Fibroblast of the aortic adventitia (primary cell): Measurements from ENCODE around the gene GPD1L. TPM values are rescaled to one million over a fixed set of nuclear protein-coding genes. Genes with fewer than 3 reads are reported as not detected.

Experiments
- DNase-seq: peaks from one replicate; pipeline ENCODE4 v3.0.0-alpha.2; 2010; ENCODE audit warnings: low read depth
- H3K4me3 ChIP-seq: 2 replicates; pipeline ENCODE4 v1.5.1; 2011; ENCODE audit warnings: low read depth, mild to moderate bottlenecking, control low read depth, low read length, moderate library complexity
- CTCF ChIP-seq: IDR thresholded peaks from 2 replicates; pipeline ENCODE4 v1.5.1; 2011; ENCODE audit warnings: mild to moderate bottlenecking, low read length, control low read depth, inconsistent platforms; ENCODE audit not compliant: insufficient read depth
- total RNA-seq: library from RNA; depleted of rRNA; stranded (reverse); fragments of >200 nt; gene quantifications from 2 replicates; pipeline ENCODE4 v1.2.3, GENCODE V29; 2012; ENCODE audit warnings: low replicate concordance

GPD1L gene
- total RNA-seq, 1 donor = 10.3 TPM

- H3K4me3 ChIP-seq = no peak overlapping the region
- no peak for TF ChIP-seq CTCF
- no peak for DNase-seq
These were observed 51.3 kb downstream of the GPD1L start for GRCh38 chr3:32157600-32158264.

- TF ChIP-seq CTCF = no peak
These were observed 54.3 kb downstream of the GPD1L start for GRCh38 chr3:32160706-32161214.

GRCh38 chr3:32165442-32165841 lies 59.0 kb downstream of the GPD1L start:
- no peak overlapping the region for H3K4me3 ChIP-seq
- DNase-seq = no peak
- no peak for TF ChIP-seq CTCF

More at GRCh38 chr3:32160706-32161214, 54.3 kb downstream of the GPD1L start:
- no peak overlapping the region for H3K4me3 ChIP-seq
- DNase-seq = no peak

GRCh38 chr3:32166654-32167053 lies 60.2 kb downstream of the GPD1L start:
- no peak for TF ChIP-seq CTCF
- no peak overlapping the region for H3K4me3 ChIP-seq
- no peak for DNase-seq

- TF ChIP-seq CTCF = no peak
- no peak overlapping the region for H3K4me3 ChIP-seq
- no peak for DNase-seq
These were observed 66.0 kb downstream of the GPD1L start for GRCh38 chr3:32172420-32172819.

GRCh38 chr3:32175607-32176197 lies 69.3 kb downstream of the GPD1L start:
- peak; percentile 54 for TF ChIP-seq CTCF
- H3K4me3 ChIP-seq = no peak overlapping the region
- DNase-seq = peak; percentile 73
